B cell (primary cell): ENCODE data around the gene RUNDC1.

Source experiments
- CTCF ChIP-seq: fragments of 200-600 bp; IDR thresholded peaks from one replicate; pipeline ENCODE4 v1.8.0; 2022; ENCODE audit warnings: antibody characterized with exemption, mild to moderate bottlenecking
- EZH2 ChIP-seq: IDR thresholded peaks from 2 replicates; pipeline ENCODE4 v1.6.1; 2012; ENCODE audit warnings: borderline replicate concordance, low read depth, mild to moderate bottlenecking, moderate library complexity, low read length; ENCODE audit not compliant: insufficient read depth, poor library complexity, severe bottlenecking

GRCh38 chr17:43019418-43019817 is 39.1 kb downstream of the RUNDC1 start:
- TF ChIP-seq EZH2 = no peak
- no peak for TF ChIP-seq CTCF
